DOHH2 (cell line): ENCODE data around the gene SELENON.

Experiments used
- H3F3A ChIP-seq: fragments of 200-600 bp; sonication (generic), shearing (Covaris generic); 2 replicates; pipeline ENCODE4 v1.6.0; 2016; ENCODE audit warnings: antibody characterized with exemption, mild to moderate bottlenecking; ENCODE audit not compliant: control insufficient read depth, insufficient read depth
- H3K27ac ChIP-seq: fragments of 200-600 bp; sonication (generic); 2 replicates; pipeline ENCODE4 v1.5.1; 2014; ENCODE audit warnings: low read depth, mild to moderate bottlenecking, low read length, moderate library complexity
- H3K27me3 ChIP-seq: fragments of 200-600 bp; sonication (generic); 2 replicates; pipeline ENCODE4 v1.6.1; 2014; ENCODE audit warnings: mild to moderate bottlenecking, low read length, mixed read lengths; ENCODE audit not compliant: control insufficient read depth
- H3K36me3 ChIP-seq: fragments of 200-600 bp; sonication (generic); 2 replicates; pipeline ENCODE4 v1.6.1; 2014; ENCODE audit warnings: mild to moderate bottlenecking, low read length, moderate library complexity, mixed read lengths; ENCODE audit not compliant: control insufficient read depth
- H3K4me1 ChIP-seq: fragments of 200-600 bp; sonication (generic); 2 replicates; pipeline ENCODE4 v1.6.1; 2014; ENCODE audit warnings: mild to moderate bottlenecking, low read length, mixed read lengths; ENCODE audit not compliant: control insufficient read depth
- H3K4me2 ChIP-seq: fragments of 200-600 bp; sonication (generic); 2 replicates; pipeline ENCODE4 v1.6.0; 2014; ENCODE audit warnings: mild to moderate bottlenecking, low read length, moderate library complexity
- H3K4me3 ChIP-seq: fragments of 200-600 bp; sonication (generic); 2 replicates; pipeline ENCODE4 v1.5.1; 2014; ENCODE audit warnings: mild to moderate bottlenecking, low read length, mixed read lengths
- H3K79me2 ChIP-seq: fragments of 200-600 bp; sonication (generic); 2 replicates; pipeline ENCODE4 v1.6.1; 2014; ENCODE audit warnings: mild to moderate bottlenecking, low read length, mixed read lengths; ENCODE audit not compliant: control insufficient read depth
- H3K9me2 ChIP-seq: fragments of 200-600 bp; sonication (generic); replicated peaks from 2 replicates; pipeline ENCODE4 v1.6.1; 2014; ENCODE audit warnings: mild to moderate bottlenecking, low read length, mixed read lengths; ENCODE audit not compliant: control insufficient read depth
- H3K9me3 ChIP-seq: fragments of 200-600 bp; sonication (generic); 2 replicates; pipeline ENCODE4 v1.6.1; 2014; ENCODE audit warnings: antibody characterized with exemption, low read length, mixed read lengths; ENCODE audit not compliant: control insufficient read depth, insufficient read depth
- H4K20me1 ChIP-seq: fragments of 200-600 bp; sonication (generic); 2 replicates; pipeline ENCODE4 v1.6.0; 2014; ENCODE audit warnings: low read depth, mild to moderate bottlenecking, antibody characterized with exemption, low read length, moderate library complexity; ENCODE audit not compliant: control insufficient read depth, insufficient read depth
- CTCF ChIP-seq: fragments of 200-600 bp; sonication (generic); IDR thresholded peaks from one replicate; pipeline ENCODE4 v1.5.1; 2014; ENCODE audit warnings: antibody characterized with exemption, mild to moderate bottlenecking, low read depth, low read length; ENCODE audit not compliant: poor library complexity, severe bottlenecking
- EZH2phosphoT487 ChIP-seq: fragments of 200-600 bp; sonication (generic); IDR thresholded peaks from 2 replicates; pipeline ENCODE4 v1.6.1; 2017; ENCODE audit warnings: borderline replicate concordance, mild to moderate bottlenecking, antibody characterized with exemption, low read length, moderate library complexity, mixed read lengths

SELENON gene

GRCh38 chr1:25806418-25806817, 6.4 kb downstream of the SELENON start:
- Histone ChIP-seq H3K4me2 (no peak overlapping the region), H3F3A (peaks cover 4% of the 10 kb centered on the region; the same call in 1 of the 2 replicates), H3K27ac (no peak overlapping the region), H3K9me2 (no peaks in the 10 kb centered on the region), H3K79me2 (no peaks in the 10 kb centered on the region), H3K27me3 (no peaks in the 10 kb centered on the region), H4K20me1 (0 out of 2 replicates have a peak, but pooled peaks cover 7% of the 10 kb centered on the region), H3K4me3 (no peak overlapping the region), H3K36me3 (no peaks in the 10 kb centered on the region), H3K9me3 (no peaks in the 10 kb centered on the region), H3K4me1 (peaks cover 39% of the 10 kb centered on the region)
- TF ChIP-seq CTCF = no peak
- TF ChIP-seq EZH2phosphoT487 = no peak

- no peak overlapping the region for H3K4me2 ChIP-seq
- no peaks in the 10 kb centered on the region for H3K9me2 ChIP-seq
- peaks cover 1% of the 10 kb centered on the region; the same call in 1 of the 2 replicates for H3F3A ChIP-seq
- H4K20me1 ChIP-seq = 0 out of 2 replicates have a peak, but pooled peaks cover 5% of the 10 kb centered on the region
- H3K79me2 ChIP-seq = no peaks in the 10 kb centered on the region
- TF ChIP-seq CTCF = no peak
- H3K4me1 ChIP-seq = peaks cover 31% of the 10 kb centered on the region
- H3K27me3 ChIP-seq = no peaks in the 10 kb centered on the region
- H3K27ac ChIP-seq = no peak overlapping the region
- H3K4me3 ChIP-seq = no peak overlapping the region
- H3K36me3 ChIP-seq = no peaks in the 10 kb centered on the region
- H3K9me3 ChIP-seq = no peaks in the 10 kb centered on the region
Measured at GRCh38 chr1:25807480-25808390, 7.7 kb downstream of the SELENON start.

GRCh38 chr1:25808481-25809244, 8.7 kb downstream of the SELENON start:
- TF ChIP-seq EZH2phosphoT487 = no peak
- no peak for TF ChIP-seq CTCF
- Histone ChIP-seq H3K4me3 (no peak overlapping the region), H3K9me2 (no peaks in the 10 kb centered on the region), H3K36me3 (no peaks in the 10 kb centered on the region), H3K9me3 (no peaks in the 10 kb centered on the region), H4K20me1 (0 out of 2 replicates have a peak, but pooled peaks cover 4% of the 10 kb centered on the region), H3K27me3 (no peaks in the 10 kb centered on the region), H3F3A (no peaks in the 10 kb centered on the region), H3K79me2 (no peaks in the 10 kb centered on the region), H3K4me1 (peaks cover 22% of the 10 kb centered on the region), H3K27ac (no peak overlapping the region), H3K4me2 (no peak overlapping the region)
